GM19193 (cell line): ENCODE results near the gene SLX4IP.

ENCODE experiments used
- POLR2A ChIP-seq: IDR thresholded peaks from 4 replicates; pipeline ENCODE4 v1.6.1; 2011; ENCODE audit not compliant: insufficient read depth, insufficient read length; ENCODE audit errors: extremely low read depth

The SLX4IP gene

DNA sequence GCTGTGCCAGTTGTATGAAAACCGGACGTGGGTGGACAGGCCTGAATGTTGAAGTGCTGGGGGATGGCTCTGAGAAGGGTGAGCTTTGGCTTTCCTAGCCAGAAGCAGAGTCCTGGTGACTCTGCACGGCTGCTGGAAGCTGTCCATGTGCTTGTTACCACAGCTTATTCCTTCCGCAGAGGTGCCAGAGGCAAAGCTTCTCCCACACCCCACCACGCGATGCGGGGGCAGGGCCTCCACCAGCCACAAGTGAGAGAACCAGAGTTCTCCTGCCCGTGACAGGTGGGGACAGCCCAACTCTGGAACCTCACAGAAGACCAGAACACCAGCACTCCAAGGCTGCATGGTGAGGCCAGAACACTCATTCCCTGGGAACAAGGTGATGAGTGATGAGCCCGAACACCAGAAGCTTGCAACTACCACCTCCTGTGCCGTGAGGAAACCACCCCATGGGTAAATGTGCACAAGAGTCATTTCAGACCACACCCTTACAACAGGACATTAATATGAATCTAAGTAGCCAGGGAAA lies 202.0 kb downstream of the SLX4IP start:
- TF ChIP-seq POLR2A: no peak

DNA sequence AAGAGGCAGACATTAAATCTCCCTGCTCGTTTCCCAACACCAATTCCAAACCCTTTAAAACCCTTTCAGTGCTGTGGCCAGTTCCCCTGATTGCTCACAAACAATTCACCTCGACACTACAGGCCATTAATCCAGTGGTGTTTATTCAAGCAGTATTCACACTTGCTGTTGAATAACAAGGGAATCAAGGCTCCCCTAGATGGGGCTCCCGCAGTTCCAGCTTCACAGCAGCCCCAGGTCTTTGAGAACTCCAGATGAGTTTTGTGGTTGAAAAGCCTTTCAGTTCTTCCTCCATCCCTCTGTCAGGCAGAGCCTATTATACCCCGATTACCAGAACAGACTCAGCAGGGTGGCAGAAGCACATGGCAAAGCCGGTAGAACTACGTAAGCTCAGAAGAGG lies 202.5 kb downstream of the SLX4IP start:
- TF ChIP-seq POLR2A: no peak

DNA sequence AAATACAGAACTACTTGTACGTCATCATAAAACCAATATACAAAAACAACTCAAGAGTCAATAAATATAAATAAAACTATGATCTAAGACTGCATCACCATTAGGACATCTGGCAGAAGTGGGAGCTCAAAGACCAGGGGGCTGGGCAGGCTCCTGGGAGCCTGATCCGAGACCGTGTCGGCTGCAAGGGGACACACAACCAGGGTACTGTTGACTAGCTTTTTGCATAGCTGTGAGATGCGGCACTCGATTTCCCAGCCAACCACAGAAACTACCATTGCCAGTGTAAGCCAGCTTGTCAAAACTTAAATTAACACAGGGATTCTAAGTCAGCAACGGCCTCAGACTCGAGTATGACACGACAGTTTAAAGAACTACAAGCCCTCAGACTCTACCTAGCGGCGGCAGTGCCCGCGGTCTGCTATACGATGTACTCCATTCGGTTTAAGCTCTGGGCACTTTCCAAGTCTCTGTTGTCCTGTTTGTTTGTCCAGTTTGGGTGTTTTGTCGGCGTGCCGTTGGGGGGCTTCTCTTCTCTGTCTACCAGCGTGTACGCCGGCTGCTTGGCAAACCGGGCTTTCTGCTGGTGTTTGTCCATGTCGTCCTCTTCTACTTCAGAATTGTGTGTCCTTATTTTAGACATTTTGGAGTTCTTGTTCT lies 204.1 kb downstream of the SLX4IP start:
- no peak for TF ChIP-seq POLR2A

DNA sequence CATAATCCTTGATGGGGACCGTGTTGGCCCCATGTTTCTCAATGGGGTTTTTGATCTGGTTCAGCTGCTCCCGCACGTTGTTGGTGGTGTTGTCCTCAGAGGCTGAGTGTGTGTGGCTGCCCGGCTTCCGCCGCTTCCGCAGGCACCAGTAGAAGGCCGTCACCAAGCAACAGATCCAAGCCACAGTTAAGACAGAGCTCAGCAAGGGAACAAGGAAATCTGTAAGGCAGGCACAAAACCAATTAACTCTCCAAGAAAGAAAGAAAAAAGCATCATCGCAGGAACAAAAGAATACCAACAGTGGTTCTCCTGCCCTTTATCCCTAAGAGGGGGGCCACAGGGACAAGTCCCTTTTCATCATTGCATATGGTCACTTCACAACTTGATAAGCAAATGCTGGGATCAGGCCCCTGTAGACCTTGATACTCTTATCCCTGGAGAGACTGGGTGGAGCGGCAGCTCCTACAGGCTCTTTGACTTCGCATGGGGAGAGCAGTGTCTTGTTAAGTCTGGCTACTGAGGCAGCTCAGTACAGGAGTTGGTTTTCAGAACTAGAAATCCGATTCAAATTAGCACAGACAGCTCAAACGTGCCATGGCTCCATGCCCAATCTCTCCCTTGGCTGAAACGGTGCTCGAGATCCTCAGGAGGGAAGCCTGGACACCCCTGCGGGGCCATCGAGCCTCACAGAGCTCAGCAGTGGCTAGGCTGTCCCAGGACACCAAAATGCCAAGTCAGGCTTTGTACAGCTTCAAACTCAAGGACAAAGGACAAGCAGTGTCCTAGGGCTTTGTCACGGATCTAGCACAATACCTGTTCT lies 204.8 kb downstream of the SLX4IP start:
- TF ChIP-seq POLR2A: no peak

DNA sequence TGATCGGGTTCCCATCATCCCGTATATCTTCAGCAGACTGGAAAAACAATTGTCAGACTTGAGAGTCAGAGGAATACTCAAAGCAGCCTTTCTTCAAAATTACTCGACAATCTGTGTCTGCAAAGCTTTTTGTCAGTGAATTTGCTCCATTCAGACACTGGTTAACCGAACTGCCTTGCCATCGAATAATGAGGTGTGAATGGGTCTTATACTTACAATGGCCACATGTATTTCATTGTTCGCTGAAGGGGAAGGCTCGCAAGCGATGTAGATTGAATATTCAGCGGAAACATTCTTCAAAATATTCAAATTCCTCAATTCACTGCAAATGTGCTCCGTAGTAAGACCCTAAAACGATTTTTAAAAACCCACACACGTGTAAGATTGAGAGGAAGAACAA lies 205.8 kb downstream of the SLX4IP start:
- no peak for TF ChIP-seq POLR2A

DNA sequence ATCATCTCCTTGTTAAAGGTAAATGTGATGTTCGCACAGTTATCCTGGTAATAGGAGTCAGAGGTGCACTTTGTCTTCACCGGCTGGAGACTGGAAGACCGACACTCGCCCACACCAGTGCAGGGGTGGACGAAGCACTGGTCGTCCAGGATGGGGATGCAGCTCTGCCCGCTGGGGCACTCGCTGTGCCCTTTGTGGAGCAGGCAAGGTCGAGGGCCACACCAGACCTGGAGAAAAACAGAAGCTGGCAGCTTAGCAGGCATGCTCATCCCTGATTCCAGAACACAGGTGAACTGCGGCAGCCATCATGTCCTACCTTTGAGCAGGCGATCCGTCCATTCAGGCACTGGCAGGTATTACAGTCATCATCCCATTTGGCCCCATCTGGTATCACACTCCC lies 206.4 kb downstream of the SLX4IP start:
- no peak for TF ChIP-seq POLR2A

DNA sequence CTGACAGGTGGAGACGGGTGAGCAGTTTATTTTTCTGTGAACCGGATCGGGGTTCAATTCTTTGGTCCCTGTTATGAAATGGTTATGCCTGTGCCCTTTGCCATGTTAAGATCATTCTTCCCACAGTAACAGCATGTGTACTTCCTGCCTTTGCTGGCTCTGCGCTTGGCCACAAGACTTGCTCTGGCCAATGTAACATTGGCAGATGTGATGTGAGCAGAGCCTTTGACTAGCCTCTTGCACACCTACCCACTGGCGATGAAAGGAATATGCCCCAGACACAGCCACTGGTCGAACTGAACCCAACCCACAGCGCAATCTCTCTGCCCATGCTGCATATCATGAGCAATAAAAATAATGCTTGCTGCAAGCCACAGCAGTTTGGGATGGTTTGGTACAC lies 206.8 kb downstream of the SLX4IP start:
- TF ChIP-seq POLR2A: no peak

DNA sequence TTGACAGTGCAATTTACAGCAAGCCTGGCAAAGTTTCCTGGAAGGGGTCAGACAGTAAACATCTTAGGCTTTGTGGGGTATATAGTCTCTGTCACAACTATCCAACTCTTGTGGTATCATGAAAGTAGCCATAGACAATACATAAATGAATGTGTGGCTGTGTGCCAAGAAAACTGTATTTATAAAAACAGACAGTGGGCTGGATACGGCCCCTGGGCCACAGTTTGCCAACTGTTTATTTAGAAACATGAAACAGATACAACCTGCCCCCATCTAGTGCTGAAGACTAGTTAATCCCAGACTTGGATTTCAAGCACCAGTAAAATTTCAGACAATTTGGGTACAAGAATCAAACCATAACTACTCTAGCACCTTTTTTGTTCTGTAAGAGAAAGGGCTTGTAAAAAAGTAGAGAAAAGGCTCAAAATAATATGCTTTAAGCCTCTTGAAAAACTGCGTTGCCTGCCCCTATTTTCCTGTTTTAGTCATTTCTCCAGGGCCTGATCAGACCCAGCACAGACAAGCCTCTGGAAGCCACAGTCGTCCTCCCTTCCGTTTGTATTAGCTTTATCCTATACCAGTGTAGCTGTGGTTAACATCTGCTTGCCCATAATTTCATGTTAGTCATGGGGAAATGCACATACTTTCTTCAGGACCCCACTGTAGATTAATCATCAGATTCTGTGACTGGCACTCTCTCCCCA lies 207.9 kb downstream of the SLX4IP start:
- no peak for TF ChIP-seq POLR2A

DNA sequence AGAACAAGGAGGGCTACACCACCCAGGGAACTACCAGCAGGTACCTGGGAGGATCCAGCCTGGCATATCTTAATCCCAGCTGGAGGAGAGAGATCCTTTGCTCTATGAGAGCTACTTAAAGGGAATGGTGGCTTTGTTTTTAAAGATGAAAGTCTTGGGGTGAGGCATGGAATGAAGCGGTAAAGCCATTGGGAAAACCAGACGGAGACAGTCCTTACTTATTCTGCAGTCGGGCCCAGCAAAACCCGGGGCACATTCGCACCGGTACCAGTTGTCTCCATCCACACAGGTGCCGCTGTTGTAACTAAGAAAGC lies 208.4 kb downstream of the SLX4IP start:
- no peak for TF ChIP-seq POLR2A

DNA sequence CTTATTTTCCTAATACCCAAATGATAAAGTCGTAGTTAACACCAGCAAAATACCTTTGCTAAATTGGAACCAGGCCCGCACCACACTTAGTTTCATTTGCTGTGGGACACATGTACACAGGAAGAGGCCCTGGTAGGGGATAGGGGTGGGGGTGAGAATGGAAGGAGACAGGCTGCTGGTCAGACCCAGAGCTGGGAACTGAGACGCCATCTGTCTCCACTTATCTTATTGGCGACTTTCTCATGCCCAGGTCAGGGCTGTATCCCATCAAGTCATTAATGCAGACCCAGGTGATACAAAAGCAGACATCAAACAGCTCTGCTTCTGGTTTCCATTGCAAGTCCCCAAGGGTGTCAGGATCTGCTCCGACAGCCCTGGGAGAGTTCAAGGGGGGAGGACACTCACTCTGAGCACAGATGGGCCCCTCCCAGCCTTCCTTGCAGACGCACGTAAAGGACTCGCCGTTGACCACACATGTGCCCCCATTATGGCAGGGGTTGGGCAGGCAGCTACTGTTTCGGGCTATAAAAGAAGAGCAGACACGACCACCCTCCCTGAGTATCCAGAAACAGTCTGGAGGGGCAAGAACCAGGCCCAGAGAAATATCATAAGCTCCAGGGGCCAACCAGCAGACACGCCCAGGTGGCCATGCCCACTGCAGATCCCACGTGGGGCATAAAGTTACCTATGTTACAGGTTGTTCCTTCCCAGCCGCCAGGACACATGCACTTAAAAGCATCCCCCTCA lies 209.5 kb downstream of the SLX4IP start:
- TF ChIP-seq POLR2A: no peak

DNA sequence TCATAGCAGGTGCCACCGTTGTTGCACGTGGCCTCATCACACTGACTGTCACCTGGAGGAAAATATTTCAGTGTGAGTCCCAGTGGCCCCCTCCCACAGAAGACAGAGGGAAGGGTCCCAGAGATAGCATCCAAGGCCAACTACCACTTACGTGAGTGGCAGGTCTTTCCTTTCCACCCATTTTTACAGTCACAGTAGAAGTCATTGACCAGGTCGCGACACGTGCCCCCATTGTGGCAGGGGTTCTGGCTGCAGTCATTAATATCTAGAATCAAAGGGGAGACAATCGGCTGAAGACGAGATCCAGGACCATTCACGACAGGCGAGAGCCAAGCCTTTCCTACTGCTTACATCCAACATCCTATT lies 210.1 kb downstream of the SLX4IP start:
- no peak for TF ChIP-seq POLR2A

DNA sequence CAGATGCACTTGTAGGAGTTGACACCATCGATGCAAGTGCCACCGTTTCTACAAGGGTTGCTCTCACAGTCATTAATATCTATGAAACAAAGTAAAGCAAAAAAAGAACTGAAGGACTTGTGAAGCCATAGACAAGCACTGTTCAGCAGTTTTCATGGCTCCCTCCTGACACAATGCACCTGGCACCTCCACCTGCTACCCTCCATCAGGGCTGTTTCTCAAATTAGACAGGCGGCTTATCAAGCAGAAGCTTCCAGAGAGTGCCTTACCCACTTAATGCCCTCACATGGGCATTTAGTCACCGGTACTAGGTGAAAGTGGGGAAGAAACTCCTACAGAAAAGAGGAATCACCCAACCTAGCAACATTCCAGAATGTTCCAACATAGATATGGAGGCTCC lies 210.9 kb downstream of the SLX4IP start:
- TF ChIP-seq POLR2A: no peak

DNA sequence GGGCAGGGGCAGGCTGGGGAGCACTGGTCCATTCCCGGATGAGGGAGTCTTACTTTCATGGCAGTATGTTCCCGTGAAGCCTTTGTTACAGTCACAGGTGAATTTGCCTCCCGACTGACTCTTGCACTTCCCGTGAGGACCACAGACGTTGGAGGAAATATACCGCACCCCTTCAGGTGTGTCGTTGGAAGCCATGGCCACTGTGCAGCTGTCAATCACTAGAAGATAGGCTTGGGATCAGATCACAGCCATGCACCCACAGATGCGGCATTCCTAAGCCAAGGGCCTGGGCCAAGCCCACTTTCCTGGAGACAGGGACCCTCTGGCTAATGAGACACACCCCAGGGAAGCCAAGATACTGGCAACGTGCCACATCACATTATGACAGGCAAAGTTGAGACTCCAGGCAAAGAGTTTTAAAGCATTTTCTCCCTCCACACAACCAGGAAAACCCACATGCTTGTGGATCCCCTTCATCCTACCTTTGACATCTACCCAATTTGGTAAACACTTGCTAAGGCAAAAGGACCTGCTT lies 211.8 kb downstream of the SLX4IP start:
- no peak for TF ChIP-seq POLR2A

DNA sequence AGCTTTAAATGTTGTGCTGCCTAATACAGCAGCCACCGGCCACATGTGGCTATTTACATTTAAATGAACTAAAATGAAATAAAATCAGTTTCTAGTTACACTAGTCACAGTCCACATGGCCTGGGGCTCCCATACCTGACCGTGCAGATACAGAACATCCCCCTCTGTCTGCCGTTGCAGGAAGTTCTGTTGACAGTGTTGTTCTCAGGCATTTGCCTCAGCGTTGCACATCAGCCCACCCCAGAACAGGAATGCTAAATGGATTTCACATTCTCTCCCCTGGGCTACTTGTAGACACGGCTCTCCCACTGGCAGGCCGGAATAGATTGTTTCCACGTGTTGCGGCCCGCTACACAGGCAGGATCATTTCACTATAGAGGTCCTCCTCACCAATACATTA lies 212.4 kb downstream of the SLX4IP start:
- no peak for TF ChIP-seq POLR2A

DNA sequence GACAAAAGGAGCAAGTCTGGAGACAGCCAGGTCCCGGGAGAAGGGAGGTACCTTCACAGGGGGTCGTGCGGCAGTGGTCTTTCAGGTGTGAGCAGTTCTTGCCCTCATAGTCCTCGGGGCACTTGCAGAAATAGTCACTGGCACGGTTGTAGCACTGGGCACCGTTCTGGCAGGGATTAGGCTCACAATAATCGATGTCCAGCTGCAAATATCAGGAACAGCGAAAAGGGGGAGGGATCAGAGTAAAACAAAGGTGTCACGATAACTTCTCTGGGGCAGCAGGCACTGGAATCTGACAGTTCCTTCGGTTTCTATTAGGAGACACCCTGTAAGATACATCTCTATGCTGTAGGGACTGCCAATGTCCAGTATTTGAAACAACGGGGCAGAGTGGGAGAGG lies 212.8 kb downstream of the SLX4IP start:
- no peak for TF ChIP-seq POLR2A
